Stimulated activated CD8-positive, alpha-beta memory T cell treated with anti-CD3 and anti-CD28 coated beads, Interleukin-15, amount 100 ng/mL, for 48 hours (primary cell): ENCODE data around the gene TECPR2.
"Not testable (repeated sequence)": the region's sequence is repeated elsewhere in the genome, so short reads cannot be mapped to it uniquely, and the experiment has no call there.

ENCODE experiments used
- DNase-seq, 2 donors: peaks; one replicate each; pipeline ENCODE4 v3.0.0-alpha.2; 2020; ENCODE audit warnings: low read depth in 2 of 2

TECPR2 gene

GRCh38 chr14:102509746-102510615, 147.2 kb downstream of the TECPR2 start, which contains the start of gene ANKRD9:
ANKRD9 (minus strand) TSS chr14:102509776; CDS start chr14:102507889, 1,887 bp downstream.
- DNase-seq, result peak; percentile 87 to 89

DNA sequence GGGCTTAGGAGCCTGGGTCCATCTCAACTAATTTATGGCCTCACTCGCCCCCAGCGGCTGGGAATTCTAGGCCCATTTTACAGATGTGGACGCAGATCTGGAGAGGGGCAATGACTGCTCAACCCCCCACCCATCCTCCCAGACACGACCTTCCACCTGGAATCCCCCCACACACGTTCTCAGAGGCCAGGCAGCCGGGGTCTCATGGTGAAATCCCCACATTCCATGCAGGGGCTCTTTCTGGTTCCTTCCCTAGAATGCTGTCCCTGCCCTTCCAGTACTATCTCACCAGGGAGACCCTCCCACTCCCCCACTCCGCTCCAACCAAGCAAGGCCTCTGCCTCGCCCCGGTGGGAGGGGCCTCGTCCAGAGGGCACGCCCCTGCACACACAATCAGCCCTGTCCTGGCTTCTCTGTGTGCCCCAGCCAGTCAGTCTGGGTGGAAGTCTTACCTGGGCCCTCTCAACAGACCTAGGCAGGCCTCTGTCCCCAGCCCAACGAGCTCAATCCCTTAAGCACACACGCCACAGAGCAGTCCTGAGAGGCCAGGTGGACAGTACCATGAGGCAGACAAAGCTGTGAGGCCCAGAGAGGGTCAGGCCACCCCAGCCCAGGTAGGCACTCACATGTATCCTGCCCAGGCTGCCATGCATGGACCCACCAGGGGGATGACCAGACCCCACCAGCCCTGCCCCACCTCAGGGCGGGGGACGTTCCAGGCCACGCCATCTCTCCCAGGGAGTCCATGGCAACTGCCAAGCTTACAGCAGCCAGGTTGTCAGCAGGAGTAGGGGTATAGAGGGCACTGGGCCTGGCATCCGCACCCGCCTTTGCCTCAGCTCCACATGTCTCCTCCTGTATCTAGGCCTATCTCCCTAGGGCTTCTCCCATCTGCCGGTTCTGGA, 148.1 kb downstream of the TECPR2 start:
- no peak for DNase-seq

- DNase-seq, result no peak
Measured at GRCh38 chr14:102511538-102511937, 148.8 kb downstream of the TECPR2 start.

GRCh38 chr14:102512793-102513300, 150.1 kb downstream of the TECPR2 start:
- DNase-seq, result no peak

DNA sequence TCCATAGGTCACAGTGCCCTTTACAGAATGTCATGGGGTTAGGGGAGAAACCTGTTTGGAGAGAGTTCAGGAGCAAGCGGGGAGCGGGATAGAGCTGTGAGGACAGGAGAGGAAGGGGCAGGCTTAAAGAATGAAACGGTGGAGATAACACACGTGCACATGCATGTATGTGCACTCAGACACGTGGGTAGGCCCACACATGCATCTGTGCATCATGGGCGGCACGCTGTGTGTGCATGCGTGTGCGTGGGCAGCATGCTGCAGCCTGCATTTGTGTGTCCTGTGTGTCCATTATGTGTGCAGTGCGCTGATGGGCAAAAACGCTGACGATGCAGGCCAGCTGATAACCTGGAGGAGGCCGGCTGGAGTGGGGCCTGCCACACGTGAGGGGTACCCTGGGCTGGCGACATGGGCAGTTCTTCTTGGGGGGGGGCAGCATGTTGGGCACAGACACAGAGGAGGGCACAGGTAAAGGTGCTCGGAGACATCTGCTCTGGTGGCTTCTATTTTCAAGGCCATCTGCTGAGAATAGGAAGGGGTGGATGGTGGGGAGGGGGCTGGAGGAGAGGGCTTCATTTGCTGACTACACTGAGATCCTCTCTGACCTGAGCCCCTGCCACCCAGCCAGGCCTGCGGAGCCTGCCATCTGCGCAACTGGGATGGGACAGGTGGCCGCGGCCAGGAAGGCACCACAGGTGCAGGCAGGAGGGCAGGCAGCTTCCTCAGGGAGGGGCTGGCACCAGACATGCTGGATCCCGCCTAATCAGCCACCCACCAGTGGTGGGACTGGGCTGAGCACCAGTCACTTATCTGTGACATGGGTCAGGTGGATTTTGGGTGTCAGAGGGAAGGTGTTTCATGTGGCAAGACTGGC, 151.4 kb downstream of the TECPR2 start:
- DNase-seq, result no peak

- no peak for DNase-seq
Measured at GRCh38 chr14:102514987-102515733, 152.4 kb downstream of the TECPR2 start.

DNA sequence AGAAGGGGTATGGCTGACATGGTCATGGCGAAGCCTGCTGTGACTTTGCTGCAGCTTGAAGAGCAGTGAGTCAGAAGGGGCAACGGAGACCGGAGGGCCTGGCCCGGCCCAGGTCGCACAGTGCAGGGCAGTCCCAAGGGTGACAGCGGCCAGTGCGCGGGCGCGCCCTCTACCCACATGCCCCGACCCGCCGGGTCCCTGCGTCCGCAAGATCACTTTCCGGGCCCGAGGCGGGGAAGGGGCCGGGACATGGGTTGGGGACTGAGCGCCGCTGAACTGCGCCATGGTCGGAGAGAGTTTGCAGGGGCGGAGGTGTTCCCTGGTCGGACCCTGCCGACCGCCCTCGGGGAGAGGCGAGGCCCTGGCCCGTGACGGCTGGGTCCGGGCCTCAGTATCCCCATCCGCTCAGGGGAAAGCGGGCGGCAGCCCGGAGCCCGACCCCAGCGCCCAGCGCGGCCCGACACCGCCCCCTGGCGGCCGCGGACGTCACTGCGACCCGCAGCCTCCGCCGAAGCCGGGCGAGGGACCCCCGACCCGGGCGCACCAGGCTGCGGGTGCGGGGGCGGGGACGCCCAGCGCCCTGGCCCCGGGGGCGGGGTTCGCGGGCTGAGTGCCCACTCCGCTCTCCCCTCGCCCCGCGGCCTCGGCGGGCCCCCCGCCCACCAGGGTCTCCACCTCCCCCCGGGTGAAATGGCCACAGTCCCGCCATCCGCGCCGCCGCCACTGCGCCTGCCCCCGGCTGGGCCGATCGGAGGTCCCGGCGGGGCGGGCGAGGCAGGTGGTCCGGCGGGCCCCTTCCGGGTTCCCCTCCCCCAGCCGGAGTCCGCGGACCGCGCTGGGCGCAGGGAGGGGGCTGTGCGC, 154.0 kb downstream of the TECPR2 start:
- no peak for DNase-seq

DNA sequence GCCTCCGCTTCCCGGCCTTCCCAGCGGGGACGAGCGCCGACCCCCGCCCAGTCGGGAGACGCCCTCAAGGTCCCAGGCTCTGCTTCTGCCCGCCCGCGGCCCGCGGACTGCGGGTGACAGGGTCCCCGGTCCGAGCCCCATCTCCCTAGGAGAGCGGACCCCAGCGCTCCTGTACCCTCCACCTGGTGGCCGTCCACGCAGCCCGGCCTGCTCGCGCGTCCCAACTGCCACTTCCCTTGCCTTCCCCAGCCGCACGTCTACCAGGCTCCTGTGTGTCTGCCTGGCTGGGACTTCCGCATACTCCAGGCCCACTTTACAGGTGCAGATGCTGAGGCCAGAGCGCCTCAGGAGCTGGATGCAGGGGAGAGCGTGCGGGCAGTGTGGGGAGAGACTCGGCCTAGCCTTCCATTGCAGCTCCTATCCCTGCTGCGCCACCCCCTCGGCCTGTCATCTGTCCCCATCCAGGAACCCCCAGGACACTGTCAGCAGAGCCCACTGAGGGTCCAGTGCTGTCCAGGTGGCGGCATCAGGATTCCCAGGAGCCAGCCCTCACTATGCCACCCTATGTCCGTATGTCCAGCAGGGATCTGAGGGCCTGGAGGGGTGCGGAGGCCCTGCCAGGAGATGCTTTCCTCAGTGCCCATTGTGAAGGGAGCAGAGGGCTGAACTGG, 154.8 kb downstream of the TECPR2 start:
- no peak for DNase-seq

DNA sequence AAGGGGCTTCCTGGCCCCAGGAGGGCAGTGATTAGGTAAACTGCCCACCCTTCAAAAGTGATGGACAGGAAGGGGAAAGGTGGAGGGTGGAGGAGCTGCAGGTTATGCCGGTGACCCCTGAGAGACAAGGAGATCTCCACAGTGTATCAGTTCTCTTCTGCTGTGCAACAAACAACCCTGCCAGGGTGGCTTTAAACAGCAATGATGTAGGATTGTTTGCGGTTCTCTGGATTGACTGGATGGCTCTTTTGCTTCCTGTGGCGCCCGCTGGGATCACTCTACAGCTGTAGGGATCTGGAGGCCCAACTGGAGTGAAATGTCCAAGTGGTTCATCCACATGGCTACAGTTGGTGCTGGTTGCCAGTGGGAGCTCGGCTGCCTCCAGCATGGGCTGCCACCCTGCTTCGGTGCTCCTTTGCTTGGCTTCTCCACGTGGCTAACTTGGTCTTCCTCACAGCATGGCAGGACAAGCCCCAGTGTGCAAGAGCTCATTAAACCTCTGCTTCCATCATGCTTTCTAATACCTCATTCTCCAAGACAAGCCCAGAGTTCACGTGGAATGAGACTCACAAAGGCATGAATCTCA, 155.4 kb downstream of the TECPR2 start:
- DNase-seq, result no peak

- DNase-seq, result not testable (repeated sequence)
Measured at GRCh38 chr14:102519709-102520108, 157.0 kb downstream of the TECPR2 start.

- DNase-seq, result no peak
Measured at GRCh38 chr14:102523200-102523568, 160.4 kb downstream of the TECPR2 start.

DNA sequence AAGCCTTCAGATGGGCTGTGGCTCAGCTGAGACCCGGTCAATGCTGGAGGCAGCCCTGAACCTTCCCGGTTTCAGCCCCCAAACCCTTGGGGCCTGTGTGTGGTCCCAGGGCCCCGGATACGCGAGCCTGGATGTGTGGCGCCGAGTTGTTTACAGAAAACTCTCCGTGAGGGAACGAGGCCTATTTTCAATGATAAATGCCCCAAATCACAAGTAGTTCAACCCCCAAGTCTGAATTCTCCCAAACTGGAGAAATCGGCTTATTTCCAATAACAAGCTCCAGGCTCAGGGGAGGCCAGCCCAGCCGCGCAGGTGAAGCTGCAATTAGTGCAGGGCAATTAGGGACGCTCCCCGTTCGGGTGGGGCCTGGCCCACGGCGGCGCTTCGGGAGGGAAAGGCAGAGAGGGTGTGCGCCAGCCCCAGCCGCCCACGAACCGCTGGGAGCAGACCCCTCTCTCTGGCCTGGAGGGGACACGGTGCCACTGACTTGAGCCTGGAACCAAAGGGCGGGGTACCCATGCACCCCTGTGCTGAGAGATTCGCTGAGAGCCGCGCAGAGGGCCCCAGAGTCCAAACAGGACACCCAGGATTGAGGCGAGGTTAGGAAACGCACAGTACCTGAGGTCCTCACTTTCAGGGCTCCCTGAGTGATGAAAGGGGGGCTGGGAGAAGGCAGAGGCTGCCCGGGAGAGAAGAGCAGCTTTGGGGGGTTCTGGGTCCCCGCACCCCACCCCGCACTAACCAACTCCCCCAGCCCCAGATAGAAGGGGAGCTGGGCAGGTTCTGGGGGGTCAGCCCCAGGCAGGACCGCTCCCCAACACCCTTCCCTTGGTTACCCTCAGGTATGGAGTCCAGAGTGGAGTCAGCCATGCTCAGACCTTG, 161.1 kb downstream of the TECPR2 start:
- DNase-seq, result no peak

DNA sequence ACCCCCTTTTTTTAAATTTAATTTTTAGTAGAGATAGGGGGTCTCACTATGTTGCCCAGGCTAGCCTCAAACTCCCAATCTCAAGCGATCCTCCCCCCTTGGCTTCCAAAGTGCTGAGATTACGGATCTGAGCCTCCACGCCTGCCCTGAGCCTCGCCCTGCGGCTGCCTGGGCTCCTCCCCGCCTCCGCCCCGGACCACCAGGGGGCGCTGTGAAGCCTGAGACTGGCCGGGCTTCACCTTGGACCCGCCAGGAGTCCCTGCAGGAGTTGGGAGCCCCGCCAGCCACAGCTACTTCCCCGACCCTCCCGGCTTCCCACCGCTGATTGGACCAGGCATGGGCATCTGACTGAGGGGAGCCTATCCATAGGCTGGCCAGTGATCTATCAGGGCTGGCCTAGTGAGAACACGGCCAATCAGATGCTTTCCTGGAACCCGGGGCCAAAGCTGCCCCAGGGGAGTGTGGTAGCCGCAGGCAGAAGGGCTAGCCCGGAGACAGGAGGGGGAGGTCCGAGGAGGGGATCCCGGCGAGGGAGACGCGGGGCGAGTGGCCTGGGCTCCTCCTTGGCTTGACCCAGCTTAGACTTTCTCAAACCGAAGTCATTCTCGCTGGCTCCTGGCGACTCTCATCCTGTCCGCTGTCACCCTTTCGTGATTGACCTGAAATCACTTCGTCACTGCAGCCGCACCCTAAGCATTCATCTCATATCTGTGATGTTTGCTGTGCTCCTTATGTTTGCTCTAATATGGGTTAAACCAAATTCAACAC, 161.9 kb downstream of the TECPR2 start:
- peak; percentile 95 to 96 for DNase-seq

- DNase-seq, result no peak
Measured at GRCh38 chr14:102525219-102525928, 162.6 kb downstream of the TECPR2 start.

- DNase-seq, result no peak
Measured at GRCh38 chr14:102525929-102526497, 163.3 kb downstream of the TECPR2 start.
